H9 (cell line): ENCODE data around the gene COL17A1. TPM values are rescaled to one million over a fixed set of nuclear protein-coding genes. Genes with fewer than 3 reads are reported as not detected.

Experiments used
- DNase-seq: peaks from one replicate; pipeline ENCODE4 v3.0.0-alpha.2; 2017
- H2AFZ ChIP-seq: one replicate; pipeline ENCODE4 v1.6.1; 2013; ENCODE audit warnings: mild to moderate bottlenecking, low read length, control low read depth, moderate library complexity
- H2AK5ac ChIP-seq: 2 replicates; pipeline ENCODE4 v1.6.1; 2013; ENCODE audit warnings: low read length, control low read depth, mixed read lengths; ENCODE audit not compliant: insufficient read length
- H2BK120ac ChIP-seq: one replicate; pipeline ENCODE4 v1.6.1; 2013; ENCODE audit warnings: low read depth, mild to moderate bottlenecking, low read length, control low read depth, inconsistent platforms; ENCODE audit not compliant: poor library complexity, severe bottlenecking
- H2BK12ac ChIP-seq: 2 replicates; pipeline ENCODE4 v1.6.1; 2013; ENCODE audit warnings: low read length, control low read depth, mixed read lengths, low read depth; ENCODE audit not compliant: insufficient read length
- H2BK15ac ChIP-seq: 2 replicates; pipeline ENCODE4 v1.6.1; 2013; ENCODE audit warnings: low read depth, low read length, control low read depth
- H2BK20ac ChIP-seq: one replicate; pipeline ENCODE4 v1.6.1; 2013; ENCODE audit warnings: low read depth, mild to moderate bottlenecking, low read length, control low read depth, inconsistent platforms; ENCODE audit not compliant: poor library complexity, severe bottlenecking
- H2BK5ac ChIP-seq: 2 replicates; pipeline ENCODE4 v1.6.1; 2013; ENCODE audit warnings: low read length, control low read depth, mixed read lengths; ENCODE audit not compliant: insufficient read length
- H3K14ac ChIP-seq: 2 replicates; pipeline ENCODE4 v1.6.1; 2013; ENCODE audit warnings: low read length, control low read depth; ENCODE audit not compliant: insufficient read depth
- H3K18ac ChIP-seq: 2 replicates; pipeline ENCODE4 v1.6.1; 2013; ENCODE audit warnings: low read depth, mild to moderate bottlenecking, mixed read lengths, low read length, control low read depth; ENCODE audit not compliant: insufficient read length
- H3K23ac ChIP-seq: 2 replicates; pipeline ENCODE4 v1.6.1; 2013; ENCODE audit warnings: low read length, control low read depth, mixed read lengths, low read depth; ENCODE audit not compliant: insufficient read length
- H3K23me2 ChIP-seq: 2 replicates; pipeline ENCODE4 v1.6.1; 2013; ENCODE audit warnings: low read depth, mild to moderate bottlenecking, mixed read lengths, low read length, control low read depth; ENCODE audit not compliant: insufficient read length, poor library complexity, severe bottlenecking
- H3K27ac ChIP-seq: 2 replicates; pipeline ENCODE4 v1.5.1; 2013; ENCODE audit warnings: low read length, control low read depth, mixed read lengths, low read depth; ENCODE audit not compliant: insufficient read length
- H3K27me3 ChIP-seq: 2 replicates; pipeline ENCODE4 v1.6.1; 2013; ENCODE audit warnings: low read length, control low read depth, inconsistent platforms; ENCODE audit not compliant: insufficient read depth
- H3K4ac ChIP-seq: 2 replicates; pipeline ENCODE4 v1.6.1; 2013; ENCODE audit warnings: low read depth, mild to moderate bottlenecking, control low read depth, inconsistent platforms, low read length, moderate library complexity
- H3K4me1 ChIP-seq: 2 replicates; pipeline ENCODE4 v1.6.1; 2013; ENCODE audit warnings: low read length, control low read depth, inconsistent platforms; ENCODE audit not compliant: insufficient read depth
- H3K4me2 ChIP-seq: 2 replicates; pipeline ENCODE4 v1.6.1; 2013; ENCODE audit warnings: low read length, control low read depth, mixed read lengths; ENCODE audit not compliant: insufficient read length, insufficient read depth
- H3K56ac ChIP-seq: 2 replicates; pipeline ENCODE4 v1.6.1; 2013; ENCODE audit warnings: low read depth, mild to moderate bottlenecking, mixed read lengths, low read length, control low read depth; ENCODE audit not compliant: insufficient read length
- H3K79me1 ChIP-seq: 2 replicates; pipeline ENCODE4 v1.6.1; 2013; ENCODE audit warnings: low read depth, mild to moderate bottlenecking, moderate library complexity, low read length, control low read depth, inconsistent platforms; ENCODE audit not compliant: insufficient read depth, poor library complexity, severe bottlenecking
- H3K79me2 ChIP-seq: 2 replicates; pipeline ENCODE4 v1.6.1; 2013; ENCODE audit warnings: low read length, control low read depth, inconsistent platforms; ENCODE audit not compliant: insufficient read depth
- H3K9ac ChIP-seq: 2 replicates; pipeline ENCODE4 v1.6.1; 2013; ENCODE audit warnings: low read length, control low read depth, mixed read lengths; ENCODE audit not compliant: insufficient read length; ENCODE audit errors: extremely low read depth
- H3K9me3 ChIP-seq: one replicate; pipeline ENCODE4 v1.6.1; 2013; ENCODE audit warnings: low read depth, low read length, inconsistent platforms; ENCODE audit not compliant: control insufficient read depth
- H3T11ph ChIP-seq: one replicate; pipeline ENCODE4 v1.6.1; 2013; ENCODE audit warnings: mild to moderate bottlenecking, low read length, control low read depth, inconsistent platforms
- H4K20me1 ChIP-seq: one replicate; pipeline ENCODE4 v1.6.1; 2013; ENCODE audit not compliant: control insufficient read depth, insufficient read length, insufficient read depth
- H4K5ac ChIP-seq: 2 replicates; pipeline ENCODE4 v1.6.1; 2013; ENCODE audit warnings: low read depth, mild to moderate bottlenecking, mixed read lengths, low read length, control low read depth; ENCODE audit not compliant: insufficient read length
- H4K8ac ChIP-seq: replicated peaks from 2 replicates; pipeline ENCODE4 v1.6.1; 2013; ENCODE audit warnings: low read length, control low read depth, mixed read lengths, low read depth; ENCODE audit not compliant: insufficient read length
- H4K91ac ChIP-seq: 2 replicates; pipeline ENCODE4 v1.6.1; 2013; ENCODE audit warnings: low read depth, mild to moderate bottlenecking, moderate library complexity, mixed read lengths, low read length, control low read depth; ENCODE audit not compliant: insufficient read length
- H3K27ac Mint-ChIP-seq, 3 experiments: 2 replicates in 2 of 3; 3 replicates in 1 of 3; pipeline ENCODE4 v1.8.0; 2020 to 2021; ENCODE audit warnings: mixed read lengths in 3 of 3, mild to moderate bottlenecking in 1 of 3, moderate library complexity in 1 of 3
- H3K27me3 Mint-ChIP-seq: 2 replicates; pipeline ENCODE4 v1.8.0; 2021; ENCODE audit warnings: low read depth, mild to moderate bottlenecking, moderate library complexity, mixed read lengths
- H3K36me3 Mint-ChIP-seq, 3 experiments: 2 replicates in 2 of 3; 3 replicates in 1 of 3; pipeline ENCODE4 v1.8.0; 2020 to 2021; ENCODE audit warnings: low read depth in 3 of 3, mixed read lengths in 3 of 3; ENCODE audit not compliant: insufficient read depth in 1 of 3
- H3K4me1 Mint-ChIP-seq, 2 experiments: 2 replicates each; pipeline ENCODE4 v1.8.0; 2020; ENCODE audit warnings: mixed read lengths in 2 of 2
- H3K4me3 Mint-ChIP-seq, 2 experiments: 2 replicates in 1 of 2; 3 replicates in 1 of 2; pipeline ENCODE4 v1.8.0; 2020 to 2021; ENCODE audit warnings: mild to moderate bottlenecking in 2 of 2, mixed read lengths in 2 of 2, moderate library complexity in 1 of 2
- H3K9me3 Mint-ChIP-seq, 2 experiments: 2 replicates in 1 of 2; 3 replicates in 1 of 2; pipeline ENCODE4 v1.8.0; 2020; ENCODE audit warnings: mild to moderate bottlenecking in 2 of 2, mixed read lengths in 2 of 2, moderate library complexity in 1 of 2
- CTCF ChIP-seq: fragments of 200-600 bp; sonication (generic); conservative IDR thresholded peaks from 3 replicates; pipeline ENCODE4 v1.8.0; 2021; ENCODE audit warnings: antibody characterized with exemption, mild to moderate bottlenecking
- WGBS: extraction: QIAGEN DNeasy Blood & Tissue Kit; methylation state at CpG from one replicate; pipeline ENCODE4 v1.1.7; 2013; ENCODE audit warnings: missing lambda C conversion rate, low lambda C conversion rate, mixed read lengths; ENCODE audit not compliant: insufficient read length; ENCODE audit errors: extremely low coverage; 5-methylcytosine and 5-hydroxymethylcytosine counted together
- total RNA-seq: library from RNA; stranded (reverse); gene quantifications from 2 replicates; pipeline ENCODE4 v1.2.1, GENCODE V29; 2021

COL17A1 gene
- total RNA-seq, 1 experiment from 2014 or later: 1.9 TPM

GRCh38 chr10:104036518-104037260, 49.0 kb downstream of the COL17A1 start:
- Histone ChIP-seq H2AFZ (no peak overlapping the region), H4K8ac (no peak overlapping the region), H4K5ac (no peak overlapping the region), H2BK5ac (no peak overlapping the region), H3T11ph (no peak overlapping the region), H3K9me3 (no peaks in the 10 kb centered on the region), H3K27ac (no peak overlapping the region), H3K56ac (no peak overlapping the region), H3K9ac (no peak overlapping the region), H3K4ac (no peak overlapping the region), H3K27me3 (no peaks in the 10 kb centered on the region), H3K79me1 (no peaks in the 10 kb centered on the region), H2BK20ac (no peak overlapping the region), H2BK15ac (no peak overlapping the region), H4K20me1 (no peaks in the 10 kb centered on the region), H2BK120ac (no peak overlapping the region), H3K23ac (no peak overlapping the region), H3K18ac (no peak overlapping the region), H3K14ac (no peak overlapping the region), H4K91ac (no peak overlapping the region), H2AK5ac (no peak overlapping the region), H3K79me2 (no peaks in the 10 kb centered on the region), H3K4me2 (no peak overlapping the region), H3K4me1 (peaks cover 4% of the 10 kb centered on the region; the same call in 1 of the 2 replicates), H2BK12ac (no peak overlapping the region), H3K23me2 (no peaks in the 10 kb centered on the region)
- DNase-seq: no peak
- Mint-ChIP-seq H3K36me3 (no peaks in the 10 kb centered on the region; a peak in 1 of 7 replicates), H3K4me1 (peaks cover 20 to 26% of the 10 kb centered on the region in 2 experiments), H3K27me3 (no peaks in the 10 kb centered on the region; the same call in 1 of the 2 replicates), H3K27ac (no peak overlapping the region; a peak in 1 of 7 replicates), H3K9me3 (no peaks in the 10 kb centered on the region), H3K4me3 (no peak overlapping the region)
- WGBS: 100% methylated on average over 1 of the region's 21 CpGs
- TF ChIP-seq CTCF: no peak
